Astrocyte (in vitro differentiated cells and primary cell): Measurements from ENCODE around the gene ENDOV. TPM values are rescaled to one million over a fixed set of nuclear protein-coding genes. Genes with fewer than 3 reads are reported as not detected.

Source experiments
- DNase-seq: peaks from one replicate; pipeline ENCODE4 v3.0.0-alpha.2; 2010; ENCODE audit warnings: low read depth
- FAIRE-seq: peaks from 2 replicates; lab custom pipeline; 2011; peaks lifted over from hg19 to GRCh38; lab: Jason Lieb, UNC
- H2AFZ ChIP-seq: 2 replicates; pipeline ENCODE4 v1.6.0; 2012; ENCODE audit warnings: low read depth, low read length, inconsistent platforms
- H3K27ac ChIP-seq: 2 replicates; pipeline ENCODE4 v1.5.1; 2011; ENCODE audit warnings: low read depth, low read length, inconsistent platforms
- H3K27me3 ChIP-seq: 2 replicates; pipeline ENCODE4 v1.6.0; 2011; ENCODE audit warnings: low read length, inconsistent platforms; ENCODE audit not compliant: insufficient read depth
- H3K36me3 ChIP-seq: 2 replicates; pipeline ENCODE4 v1.5.1; 2011; ENCODE audit warnings: low read length, inconsistent platforms; ENCODE audit not compliant: insufficient read depth
- H3K4me1 ChIP-seq: 2 replicates; pipeline ENCODE4 v1.5.1; 2011; ENCODE audit warnings: low read length, inconsistent platforms; ENCODE audit not compliant: insufficient read depth
- H3K4me2 ChIP-seq: 2 replicates; pipeline ENCODE4 v1.6.0; 2012; ENCODE audit warnings: low read length, inconsistent platforms
- H3K4me3 ChIP-seq: 2 replicates; pipeline ENCODE4 v1.5.1; 2011; ENCODE audit warnings: low read depth, mild to moderate bottlenecking, low read length, inconsistent platforms; ENCODE audit not compliant: insufficient read depth
- H3K79me2 ChIP-seq: 2 replicates; pipeline ENCODE4 v1.6.0; 2012; ENCODE audit warnings: mild to moderate bottlenecking, low read length, inconsistent platforms; ENCODE audit not compliant: insufficient read depth
- H3K9ac ChIP-seq: 2 replicates; pipeline ENCODE4 v1.6.0; 2012; ENCODE audit warnings: mild to moderate bottlenecking, low read length, inconsistent platforms
- H3K9me3 ChIP-seq: 2 replicates; pipeline ENCODE4 v1.5.1; 2012; ENCODE audit warnings: low read depth, mild to moderate bottlenecking, low read length, inconsistent platforms; ENCODE audit not compliant: insufficient read depth
- H4K20me1 ChIP-seq: 2 replicates; pipeline ENCODE4 v1.6.0; 2012; ENCODE audit warnings: low read length, inconsistent platforms; ENCODE audit not compliant: insufficient read depth
- H3K27ac Mint-ChIP-seq: one replicate; pipeline ENCODE4 v1.8.0; 2021; ENCODE audit warnings: mild to moderate bottlenecking, mixed read lengths; ENCODE audit not compliant: unreplicated experiment
- H3K27me3 Mint-ChIP-seq: one replicate; pipeline ENCODE4 v1.8.0; 2021; ENCODE audit warnings: low read depth, mixed read lengths; ENCODE audit not compliant: unreplicated experiment
- H3K36me3 Mint-ChIP-seq: one replicate; pipeline ENCODE4 v1.8.0; 2021; ENCODE audit warnings: low read depth, mixed read lengths; ENCODE audit not compliant: unreplicated experiment
- H3K4me1 Mint-ChIP-seq: one replicate; pipeline ENCODE4 v1.8.0; 2021; ENCODE audit warnings: low read depth, mixed read lengths; ENCODE audit not compliant: unreplicated experiment
- H3K4me3 Mint-ChIP-seq: one replicate; pipeline ENCODE4 v1.8.0; 2021; ENCODE audit warnings: mild to moderate bottlenecking, moderate library complexity, mixed read lengths; ENCODE audit not compliant: unreplicated experiment
- H3K9me3 Mint-ChIP-seq: one replicate; pipeline ENCODE4 v1.8.0; 2021; ENCODE audit warnings: mild to moderate bottlenecking, mixed read lengths; ENCODE audit not compliant: unreplicated experiment
- CTCF ChIP-seq: IDR thresholded peaks from 2 replicates; pipeline ENCODE4 v1.5.1; 2011; ENCODE audit warnings: low read depth, mild to moderate bottlenecking, inconsistent platforms, low read length, moderate library complexity; ENCODE audit not compliant: insufficient read depth
- EZH2 ChIP-seq: IDR thresholded peaks from 2 replicates; pipeline ENCODE4 v1.6.1; 2012; ENCODE audit warnings: mild to moderate bottlenecking, low read length, inconsistent platforms; ENCODE audit not compliant: insufficient read depth
- total RNA-seq: library from RNA; stranded (reverse); gene quantifications from 2 replicates; pipeline ENCODE4 v1.2.1, GENCODE V29; 2021

ENDOV gene
- total RNA-seq, 1 donor from 2014 or later: 20.7 TPM

GRCh38 chr17:80438806-80439205, 23.8 kb downstream of the ENDOV start:
- peaks cover 10% of the 10 kb centered on the region for H3K27me3 ChIP-seq
- DNase-seq (no peak), FAIRE-seq (no peak)
- no peak overlapping the region for H3K4me2 ChIP-seq
- peaks cover 28% of the 10 kb centered on the region for H3K27me3 Mint-ChIP-seq
- H3K9me3 Mint-ChIP-seq: peaks cover 1% of the 10 kb centered on the region
- no peaks in the 10 kb centered on the region for H4K20me1 ChIP-seq
- H3K4me1 ChIP-seq: no peaks in the 10 kb centered on the region
- H3K9ac ChIP-seq: no peak overlapping the region
- no peak overlapping the region for H3K4me3 ChIP-seq
- no peak overlapping the region for H3K27ac Mint-ChIP-seq
- H3K79me2 ChIP-seq: no peaks in the 10 kb centered on the region
- H3K27ac ChIP-seq: no peak overlapping the region
- no peak overlapping the region for H3K4me3 Mint-ChIP-seq
- H2AFZ ChIP-seq: no peak overlapping the region
- H3K4me1 Mint-ChIP-seq: no peaks in the 10 kb centered on the region
- no peaks in the 10 kb centered on the region for H3K36me3 ChIP-seq
- no peaks in the 10 kb centered on the region for H3K9me3 ChIP-seq
- peaks cover 6% of the 10 kb centered on the region for H3K36me3 Mint-ChIP-seq
- TF ChIP-seq CTCF (no peak), EZH2 (no peak)

DNA sequence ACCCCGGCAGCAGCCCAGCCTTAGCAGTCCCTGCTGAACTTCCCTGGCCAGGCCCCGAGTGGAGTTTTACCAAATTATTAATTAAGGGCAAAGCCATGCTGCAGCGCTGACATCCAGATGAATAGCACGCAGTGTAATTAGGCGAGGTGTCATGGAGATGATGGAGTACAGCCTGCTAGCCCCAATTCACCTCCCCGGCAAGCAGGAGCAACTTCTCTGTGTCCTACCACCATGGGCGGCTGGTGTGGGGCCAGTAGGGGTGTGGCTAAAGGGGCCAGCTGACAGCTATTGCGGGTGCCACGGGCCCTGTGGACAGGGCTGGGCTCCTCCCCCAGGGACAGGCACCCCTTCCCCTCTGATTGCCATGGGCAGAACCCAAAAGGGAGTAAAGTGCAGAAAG, 24.5 kb downstream of the ENDOV start:
- no peak overlapping the region for H3K4me2 ChIP-seq
- H3K4me1 ChIP-seq: no peaks in the 10 kb centered on the region
- H3K9ac ChIP-seq: no peak overlapping the region
- no peaks in the 10 kb centered on the region for H3K36me3 ChIP-seq
- peaks cover 15% of the 10 kb centered on the region for H3K27me3 ChIP-seq
- H3K4me3 ChIP-seq: no peak overlapping the region
- DNase-seq: no peak
- no peak overlapping the region for H3K27ac Mint-ChIP-seq
- no peak overlapping the region for H3K4me3 Mint-ChIP-seq
- H4K20me1 ChIP-seq: no peaks in the 10 kb centered on the region
- H3K79me2 ChIP-seq: no peaks in the 10 kb centered on the region
- H3K9me3 Mint-ChIP-seq: peaks cover 1% of the 10 kb centered on the region
- H2AFZ ChIP-seq: no peak overlapping the region
- peaks cover 6% of the 10 kb centered on the region for H3K36me3 Mint-ChIP-seq
- no peak overlapping the region for H3K27ac ChIP-seq
- no peaks in the 10 kb centered on the region for H3K9me3 ChIP-seq
- no peak for FAIRE-seq
- TF ChIP-seq CTCF (no peak), EZH2 (no peak)
- no peaks in the 10 kb centered on the region for H3K4me1 Mint-ChIP-seq
- H3K27me3 Mint-ChIP-seq: peaks cover 24% of the 10 kb centered on the region

- H3K4me1 ChIP-seq: no peaks in the 10 kb centered on the region
- peaks cover 1% of the 10 kb centered on the region for H3K9me3 Mint-ChIP-seq
- H3K9ac ChIP-seq: no peak overlapping the region
- H3K9me3 ChIP-seq: no peaks in the 10 kb centered on the region
- peaks cover 6% of the 10 kb centered on the region for H3K36me3 Mint-ChIP-seq
- H3K4me3 ChIP-seq: no peak overlapping the region
- H3K4me1 Mint-ChIP-seq: no peaks in the 10 kb centered on the region
- H3K27ac ChIP-seq: no peak overlapping the region
- no peak overlapping the region for H3K27ac Mint-ChIP-seq
- H3K4me2 ChIP-seq: no peak overlapping the region
- H2AFZ ChIP-seq: no peak overlapping the region
- TF ChIP-seq CTCF: no peak
- no peak for TF ChIP-seq EZH2
- no peak overlapping the region for H3K4me3 Mint-ChIP-seq
- peaks cover 21% of the 10 kb centered on the region for H3K27me3 Mint-ChIP-seq
- H4K20me1 ChIP-seq: no peaks in the 10 kb centered on the region
- no peaks in the 10 kb centered on the region for H3K79me2 ChIP-seq
- no peaks in the 10 kb centered on the region for H3K36me3 ChIP-seq
- peaks cover 15% of the 10 kb centered on the region for H3K27me3 ChIP-seq
- DNase-seq (peak; percentile 13), FAIRE-seq (no peak)
Measured at GRCh38 chr17:80441133-80441578, 26.2 kb downstream of the ENDOV start.
